Heart right ventricle (tissue), 16 donors: ENCODE measurements around the gene CACNA2D4. TPM values are rescaled to one million over a fixed set of nuclear protein-coding genes. Genes with fewer than 3 reads are reported as not detected.

Experiments used
- ATAC-seq, 8 donors: fragments of 200-7000 bp; cut with Tn5 transposase; one replicate each; pipeline ENCODE4 v1.9.1; 2020; ENCODE audit warnings: mild to moderate bottlenecking in 8 of 8, moderate library complexity in 8 of 8, moderate number of reproducible peaks in 1 of 8
- DNase-seq, 2 donors: peaks; one replicate each; pipeline ENCODE4 v3.0.0-alpha.2; 2020
- H3K27ac ChIP-seq, 10 donors: fragments of 200-600 bp; sonication (generic) in 2 of 10; one replicate each; pipeline versions ENCODE4 v1.5.0 to v1.8.0; 2020 to 2022; ENCODE audit warnings: mild to moderate bottlenecking in 3 of 10
- H3K27me3 ChIP-seq, 7 donors: fragments of 200-600 bp; one replicate each; pipeline ENCODE4 v1.8.0; 2021 to 2022; ENCODE audit warnings: mild to moderate bottlenecking in 2 of 7
- H3K36me3 ChIP-seq, 9 donors: fragments of 200-600 bp; sonication (generic) in 1 of 9; one replicate each; pipeline versions ENCODE4 v1.5.0 to v1.8.0; 2020 to 2022; ENCODE audit warnings: mild to moderate bottlenecking in 2 of 9
- H3K4me1 ChIP-seq, 9 donors: fragments of 200-600 bp; sonication (generic) in 1 of 9; one replicate each; pipeline versions ENCODE4 v1.5.0 to v1.8.0; 2020 to 2022; ENCODE audit warnings: mild to moderate bottlenecking in 4 of 9
- H3K4me3 ChIP-seq, 10 donors: fragments of 200-600 bp; sonication (generic) in 2 of 10; one replicate each; pipeline versions ENCODE4 v1.5.0 to v1.8.0; 2020 to 2022; ENCODE audit warnings: mild to moderate bottlenecking in 7 of 10, moderate library complexity in 2 of 10
- H3K9me3 ChIP-seq, 11 donors: fragments of 200-600 bp in 10 of 11; sonication (generic) in 2 of 11; one replicate each; pipeline versions ENCODE4 v1.5.0 to v1.8.0; 2013 to 2022; ENCODE audit warnings: mild to moderate bottlenecking in 2 of 11, control low read depth in 1 of 11, moderate library complexity in 1 of 11
- CTCF ChIP-seq, 9 donors: fragments of 200-600 bp; sonication (generic) in 2 of 9; IDR thresholded peaks; one replicate each; pipeline versions ENCODE4 v1.5.0 to v1.8.0; 2021 to 2022; ENCODE audit warnings: antibody characterized with exemption in 9 of 9, mild to moderate bottlenecking in 5 of 9, moderate library complexity in 1 of 9
- WGBS, 2 donors: extraction: QIAGEN DNeasy Blood & Tissue Kit; methylation state at CpG; one replicate each; pipeline ENCODE4 v1.1.7; 2013; ENCODE audit warnings: inconsistent platforms in 1 of 2; 5-methylcytosine and 5-hydroxymethylcytosine counted together
- intact Hi-C, 10 donors: fragments of 100-400 bp; cut with DNase I; formaldehyde crosslinking; loops; one replicate each; pipeline versions ENCODE4 v1.11.1 to v1.14.2; 2022
- polyA plus RNA-seq, 2 donors: library from polyadenylated mRNA; stranded (reverse); fragments of 200-250 nt; gene quantifications; one replicate each; pipeline ENCODE4 v1.2.3, GENCODE V29; 2013
- total RNA-seq, 10 donors: library from RNA; stranded (reverse); fragmentation: NEBNext Ultra II Directional in 3 of 10; extraction: Animal tissue kit (Norgen Biotek cat#: 25700) in 3 of 10; gene quantifications; one replicate each; pipeline versions ENCODE4 v1.2.1 to v1.2.4, GENCODE V29; 2021 to 2023
- donor health status: Arrhythmogenic right ventricular cardiomyopathy.
- donor health status: ischemic (EF 13 %, LVEDD 7.1; RV severe dilation, severe dysfunction).
- donor health status: healthy with polysubstance abuse.
- donor health status: DM: no; HTN: yes; CAD: no.
- donor health status: DM: no; HTN: no; CAD: no.
- donor health status: ischemic (EF 25% LVEDD 6.9; RV normal size, moderate dysfunction).
- donor health status: ischemic (EF 25% LVEDD 5.7; RV mildly dilated, moderate dysfunction).
- donor health status: healthy.
- donor health status: DM: yes; HTN: yes; CAD: no.
- donor health status: Ischemic cardiomyopathy.
- donor health status: ischemic (EF 35%, LVEDD 5.7; RV mildly dilated, moderate dysfunction).
- donor health status: nonischemic (EF 11% LVEDD 7.7; RV severe dilation, severe dysfunction).
- donor health status: DM: yes; HTN: yes; CAD: no.
- donor health status: PGD.
- donor health status: ischemic (EF 29% LVEDD 5.4; RV normal size, mild dysfunction).
- donor health status: nonischemic (EF 23%, LVEDD 6.1; RV moderate dilation, normal function).

Gene CACNA2D4
- total and polyA plus RNA-seq, 12 donors, result 0.19 to 6.2 (median 0.95) TPM

GRCh38 chr12:1873531-1874510, 44.6 kb downstream of the CACNA2D4 start:
- Histone ChIP-seq H3K9me3 (peaks cover 0 to 13% (median 0%) of the 10 kb centered on the region in 11 donors), H3K27ac (no peak overlapping the region), H3K4me3 (no peak overlapping the region), H3K36me3 (no peaks in the 10 kb centered on the region), H3K4me1 (no peaks in the 10 kb centered on the region), H3K27me3 (peaks cover 0 to 26% (median 9%) of the 10 kb centered on the region in 7 donors)
- 81 to 83% methylated on average over 5 of the region's 5 CpGs for WGBS, 2 donors
- no peak for TF ChIP-seq CTCF (IDR thresholded peaks at IDR 0.05)
- DNase-seq (no peak), ATAC-seq (no peak)
- intact Hi-C loops, result no loop called here

- WGBS, 2 donors, result 84 to 86% methylated on average over 7 of the region's 7 CpGs
- H3K27me3 ChIP-seq, result peaks cover 0 to 36% (median 17%) of the 10 kb centered on the region in 7 donors
- no peak for ATAC-seq
- H3K4me3 ChIP-seq, result no peak overlapping the region
- no peaks in the 10 kb centered on the region for H3K36me3 ChIP-seq
- intact Hi-C loops, result no loop called here
- H3K27ac ChIP-seq, result no peak overlapping the region
- no peak for DNase-seq
- TF ChIP-seq CTCF (IDR thresholded peaks at IDR 0.05), result no peak
- peaks cover 0 to 21% (median 0%) of the 10 kb centered on the region in 11 donors for H3K9me3 ChIP-seq
- H3K4me1 ChIP-seq, result no peaks in the 10 kb centered on the region
Measured at GRCh38 chr12:1872448-1872847, 46.0 kb downstream of the CACNA2D4 start.

- DNase-seq, result no peak
- Histone ChIP-seq H3K27ac (no peak overlapping the region), H3K4me3 (no peak overlapping the region), H3K9me3 (peaks cover 0 to 21% (median 0%) of the 10 kb centered on the region in 11 donors), H3K27me3 (peaks cover 0 to 40% (median 21%) of the 10 kb centered on the region in 7 donors), H3K4me1 (no peaks in the 10 kb centered on the region), H3K36me3 (no peaks in the 10 kb centered on the region)
- 88 to 90% methylated on average over 6 of the region's 6 CpGs for whole genome bisulfite sequencing, 2 donors
- intact Hi-C loops, result no loop called here
- no peak for ATAC-seq
- no peak for TF ChIP-seq CTCF (IDR thresholded peaks at IDR 0.05)
Measured at GRCh38 chr12:1872001-1872400, 46.5 kb downstream of the CACNA2D4 start.

DNA sequence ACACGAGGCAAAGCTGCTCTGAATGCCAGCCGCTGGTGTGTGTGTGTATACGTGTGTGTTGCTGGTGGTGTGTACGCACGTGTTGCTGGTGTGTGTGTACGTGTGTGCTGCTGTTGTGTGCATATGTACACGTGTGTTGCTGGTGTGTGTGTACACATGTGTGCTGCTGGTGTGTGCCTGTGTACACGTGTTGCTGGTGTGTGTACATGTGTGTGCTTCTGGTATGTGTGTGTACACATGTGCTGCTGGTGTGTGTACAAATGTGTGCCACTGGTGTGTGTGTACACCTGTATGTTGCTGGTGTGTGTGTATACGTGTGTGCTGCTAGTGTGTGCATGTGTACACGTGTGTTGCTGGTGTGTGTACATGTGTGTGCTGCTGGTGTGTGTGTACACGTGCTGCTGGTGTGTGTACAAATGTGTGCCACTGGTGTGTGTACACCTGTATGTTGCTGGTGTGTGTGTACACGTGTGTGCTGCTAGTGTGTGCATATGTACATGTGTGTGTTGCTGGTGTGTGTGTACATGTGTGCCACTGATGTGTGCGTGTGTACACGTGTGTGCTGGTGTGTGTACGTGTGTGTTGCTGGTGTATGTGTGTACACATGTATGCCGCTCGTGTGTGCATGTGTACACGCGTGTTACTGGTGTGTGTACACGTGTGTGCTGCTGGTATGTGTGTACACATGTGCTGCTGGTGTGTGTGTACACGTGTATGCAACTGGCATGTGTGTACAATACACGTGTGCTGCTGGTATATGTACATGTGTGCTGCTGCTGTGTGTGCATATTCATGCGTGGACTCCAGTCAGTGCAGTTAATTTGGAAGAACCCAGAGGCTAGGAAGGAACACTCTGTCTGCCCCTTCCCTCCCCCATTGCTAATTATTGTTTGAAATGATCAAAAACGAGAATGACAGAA, 47.2 kb downstream of the CACNA2D4 start:
- Histone ChIP-seq H3K36me3 (no peaks in the 10 kb centered on the region), H3K9me3 (peaks cover 0 to 21% (median 0%) of the 10 kb centered on the region in 11 donors), H3K27ac (no peak overlapping the region), H3K27me3 (peaks cover 0 to 48% (median 25%) of the 10 kb centered on the region in 7 donors), H3K4me3 (no peak overlapping the region), H3K4me1 (no peaks in the 10 kb centered on the region)
- DNase-seq, result no peak
- 88 to 89% methylated on average over 24 of the region's 24 CpGs for WGBS, 2 donors
- ATAC-seq, result no peak
- intact Hi-C loops, result no loop called here
- TF ChIP-seq CTCF (IDR thresholded peaks at IDR 0.05), result no peak
